Islet precursor cell (in vitro differentiated cells): ENCODE measurements around the gene FRMD3.
A peak's percentile ranks its signal among the peaks of the same experiment; 100 is the strongest.

Source experiments
- DNase-seq: peaks from one replicate; pipeline ENCODE4 v3.0.0-alpha.2; 2018

The FRMD3 gene

DNA sequence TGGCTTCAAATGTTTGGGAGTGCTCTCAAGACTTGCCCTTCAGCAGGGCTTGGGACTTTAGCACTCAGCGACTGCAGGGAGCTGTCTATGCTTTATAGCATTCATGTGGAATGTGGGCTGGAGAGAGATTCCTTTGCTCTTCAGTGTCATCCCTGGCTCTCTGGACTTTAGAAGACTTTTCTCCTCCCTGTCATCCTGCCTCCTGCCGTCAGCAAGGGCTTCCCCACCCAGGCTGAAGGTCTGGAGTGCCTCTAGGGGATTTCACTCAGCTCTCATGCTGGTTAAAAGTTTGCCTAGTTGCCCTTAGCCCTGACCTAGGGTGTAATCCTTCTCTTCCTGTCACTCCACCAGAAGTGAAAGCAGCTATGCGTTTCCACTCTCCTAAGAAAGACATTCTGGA, 210.9 kb downstream of the FRMD3 start:
- DNase-seq = peak; percentile 90

DNA sequence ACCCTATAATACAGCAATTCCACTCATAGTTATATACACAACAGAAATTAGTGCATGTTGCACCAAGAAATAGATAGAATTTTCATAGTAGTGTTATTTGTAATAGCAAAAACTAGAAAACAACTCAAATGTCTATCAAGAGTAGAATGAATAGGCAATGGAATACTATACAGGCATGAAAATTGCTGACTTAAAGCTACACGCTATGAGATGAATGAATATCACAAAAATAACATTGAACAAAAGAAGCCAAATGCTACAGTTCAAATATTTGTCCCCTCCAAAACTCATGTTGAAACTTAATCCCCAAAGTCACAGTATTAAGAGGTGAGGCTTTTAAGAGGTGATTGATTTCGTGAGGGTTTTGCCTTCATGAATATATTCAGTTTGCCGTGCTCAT, 215.1 kb downstream of the FRMD3 start:
- no peak for DNase-seq

DNA sequence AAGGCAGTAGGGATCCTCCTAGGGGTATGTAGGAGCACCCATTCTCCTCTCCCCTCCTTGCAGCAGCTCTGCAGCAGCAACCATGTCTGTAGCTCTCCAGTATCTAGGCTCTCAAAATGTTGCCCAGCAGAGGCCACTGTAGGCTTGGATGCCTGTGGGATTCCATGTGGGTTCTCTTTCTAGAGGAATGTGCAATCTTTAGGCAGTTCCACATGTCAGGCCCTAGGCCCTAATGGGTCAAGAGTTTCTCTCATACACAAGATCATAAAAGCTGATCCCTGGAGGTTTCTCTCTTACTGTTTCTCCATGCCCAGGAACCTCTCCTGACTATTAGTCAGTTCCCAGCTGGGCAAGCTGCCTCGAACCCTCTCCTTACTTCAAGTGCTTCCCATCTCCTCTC, 215.8 kb downstream of the FRMD3 start:
- DNase-seq = no peak

DNA sequence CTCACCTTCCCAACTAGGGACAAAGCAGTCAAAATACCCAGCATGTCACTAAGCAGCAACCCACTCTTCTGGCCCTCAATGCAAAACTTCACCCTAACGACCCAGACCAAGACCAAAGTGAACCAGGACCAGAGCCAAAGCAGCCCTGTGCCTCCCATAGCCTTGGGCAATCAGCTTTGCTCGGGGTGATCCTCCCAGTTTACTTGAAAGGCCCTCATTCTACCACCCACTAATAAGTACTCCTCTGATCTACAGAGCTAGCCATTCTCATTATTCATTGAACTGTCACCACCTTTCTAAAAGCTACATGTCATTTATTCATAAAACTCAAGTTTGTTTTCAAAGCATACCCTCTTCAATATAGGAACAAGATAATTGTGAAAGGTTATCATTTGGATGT, 221.0 kb downstream of the FRMD3 start:
- DNase-seq = no peak

DNA sequence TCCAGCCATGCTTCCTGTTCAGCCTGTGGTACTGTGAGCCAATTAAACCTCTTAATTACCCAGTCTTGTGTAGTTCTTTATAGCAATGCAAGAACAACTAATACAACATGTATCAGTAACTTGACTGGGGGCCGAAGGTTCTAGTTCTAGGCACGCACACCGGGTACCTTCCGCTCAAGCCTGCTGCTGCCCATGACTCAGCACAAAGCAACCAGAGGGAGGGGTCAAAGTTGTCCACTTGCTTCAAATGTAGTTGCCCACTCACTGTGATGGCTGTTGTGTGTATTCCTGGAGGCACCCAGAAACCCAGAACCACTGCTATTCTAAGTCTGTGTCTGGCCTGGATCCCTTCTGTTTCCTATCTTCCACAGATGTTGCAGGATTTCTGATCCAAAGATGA, 222.6 kb downstream of the FRMD3 start:
- DNase-seq = no peak

DNA sequence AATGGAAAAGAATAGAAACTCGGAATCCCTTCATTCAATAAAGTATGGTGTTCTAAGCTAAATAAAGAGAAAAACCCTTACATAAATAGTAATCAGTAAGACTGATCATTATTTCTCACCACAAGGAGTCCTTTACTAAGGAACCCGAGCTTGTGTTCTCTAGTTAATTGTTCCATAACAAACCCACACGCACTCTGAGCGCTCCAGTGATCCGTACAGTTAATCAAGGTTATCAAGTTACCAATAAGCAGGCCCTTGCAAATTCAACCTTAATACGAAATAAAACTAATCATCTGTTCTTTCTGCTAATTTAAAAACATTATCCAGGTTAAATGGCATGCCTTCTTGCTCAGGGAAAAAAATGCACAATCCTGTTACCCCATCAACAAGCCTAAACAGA, 224.4 kb downstream of the FRMD3 start:
- DNase-seq = no peak

DNA sequence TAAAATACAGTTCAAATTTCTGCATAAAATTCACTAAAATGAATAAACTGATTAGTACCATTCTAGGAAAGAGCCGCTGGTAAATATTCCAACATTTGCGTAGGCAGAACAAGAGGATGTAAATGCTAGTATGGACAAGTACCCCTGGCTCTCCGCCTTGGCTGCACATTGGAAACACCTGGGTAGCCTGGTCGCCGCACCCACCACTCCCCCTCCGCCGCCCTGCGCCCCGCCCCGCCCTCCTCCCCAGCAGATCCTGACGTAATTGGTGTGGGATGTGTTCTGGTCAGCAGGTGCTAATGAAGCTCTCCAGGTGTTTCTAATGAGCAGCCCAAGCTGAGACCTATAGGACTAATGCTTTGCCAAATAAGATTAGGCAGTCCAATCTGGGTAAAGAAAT, 225.7 kb downstream of the FRMD3 start:
- no peak for DNase-seq

DNA sequence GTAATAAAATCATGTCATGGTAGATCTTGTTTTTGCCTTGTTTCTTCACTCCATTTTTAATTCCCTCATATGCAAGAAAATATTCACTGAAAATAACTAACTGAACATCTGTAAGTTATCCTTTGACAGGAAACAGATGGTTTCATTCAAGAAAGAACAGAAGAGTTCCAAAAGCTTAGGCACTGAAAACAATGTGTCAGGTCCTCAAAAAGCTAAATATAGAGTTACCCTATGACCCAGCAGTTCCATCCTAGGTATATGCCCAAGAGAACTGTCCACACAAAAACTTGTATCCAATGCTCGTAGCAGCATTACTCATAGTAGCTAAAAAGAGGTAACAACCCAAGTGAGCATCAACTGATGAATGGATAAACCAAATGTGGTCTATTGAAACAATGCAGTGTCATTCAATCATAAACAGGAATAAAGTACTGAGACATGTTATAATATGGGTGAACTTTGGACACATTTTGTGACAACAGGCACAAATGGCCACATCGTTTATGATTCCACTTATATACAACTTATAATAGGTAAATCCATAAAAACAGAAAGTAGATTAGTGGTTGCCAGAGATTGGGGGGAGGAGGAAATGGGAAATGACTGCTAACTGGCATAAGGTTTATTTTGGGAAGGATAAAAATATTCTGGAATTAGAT, 231.0 kb downstream of the FRMD3 start:
- no peak for DNase-seq

DNA sequence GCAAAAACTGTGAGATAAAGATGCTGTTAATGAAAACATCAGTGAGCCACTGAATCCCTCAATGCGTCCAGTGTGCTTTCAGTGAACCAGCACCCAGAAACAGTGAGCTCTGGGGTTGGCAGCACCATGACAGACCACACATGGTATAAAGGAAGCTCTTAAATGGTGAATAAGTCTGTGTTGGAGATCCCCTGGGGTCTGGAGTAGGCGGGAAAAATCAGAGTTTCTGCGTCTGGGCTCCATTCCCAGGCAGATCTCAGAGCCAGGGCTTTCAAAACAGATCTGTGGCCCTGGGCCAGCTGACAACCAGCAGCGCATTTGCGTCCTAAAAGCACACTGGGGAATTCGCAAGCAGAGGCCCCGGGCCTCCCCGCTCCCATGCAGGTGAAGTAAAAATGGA, 233.5 kb downstream of the FRMD3 start:
- DNase-seq = no peak

DNA sequence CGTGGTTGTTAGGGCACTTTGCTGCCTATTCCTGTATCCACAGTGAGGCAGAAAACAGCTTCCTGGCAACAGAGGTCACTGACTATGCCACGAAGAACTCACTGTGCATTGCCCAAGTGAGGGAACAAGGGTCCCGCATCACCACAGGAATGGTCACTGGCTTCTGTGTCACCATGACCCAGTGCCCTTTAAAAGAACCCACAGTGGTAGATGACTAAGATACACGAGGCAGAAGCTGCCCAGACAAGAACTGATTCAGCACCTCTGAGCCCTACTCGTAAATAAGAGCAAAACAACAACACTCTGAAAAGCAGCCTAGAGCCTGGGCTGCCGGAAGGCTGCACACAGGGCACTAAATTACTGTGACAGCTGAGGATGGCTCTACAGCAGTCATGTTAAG, 238.6 kb downstream of the FRMD3 start:
- DNase-seq = peak; percentile 65

DNA sequence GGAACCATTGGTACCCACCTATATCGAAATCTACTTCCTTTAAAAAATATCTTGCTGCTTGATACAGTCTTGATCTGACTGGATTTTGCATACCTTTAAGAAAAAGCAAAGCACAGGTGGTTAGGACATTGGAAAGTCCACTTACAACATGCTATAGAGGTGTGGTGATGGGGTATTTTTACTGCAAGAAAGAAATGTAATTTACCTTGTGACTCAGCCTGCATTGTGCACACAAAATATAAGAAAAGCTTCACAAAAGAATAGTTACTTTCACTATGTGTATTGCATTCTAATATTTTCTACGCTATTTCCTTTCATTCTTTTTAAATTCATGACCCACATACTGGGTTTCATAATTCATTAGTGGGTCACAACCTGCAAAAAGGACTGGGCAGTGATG, 239.1 kb downstream of the FRMD3 start:
- no peak for DNase-seq

DNA sequence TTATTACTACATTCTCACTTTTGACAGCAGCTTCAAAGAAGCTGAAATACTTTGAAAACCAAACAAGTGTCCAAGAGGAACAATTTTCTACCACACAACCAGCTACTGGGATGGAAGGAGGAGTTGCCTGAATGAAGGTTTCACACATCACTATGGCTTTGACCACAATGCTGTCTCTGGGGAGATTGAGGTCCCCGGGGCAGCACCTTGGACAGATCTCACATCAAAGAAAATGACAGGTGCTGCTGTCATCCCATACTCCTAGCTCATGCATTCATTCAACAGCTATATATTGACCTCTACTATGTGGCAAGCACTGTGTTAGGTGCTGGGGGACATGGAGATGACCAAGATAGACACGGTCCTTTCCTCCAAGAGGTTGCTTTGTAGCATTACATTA, 242.1 kb downstream of the FRMD3 start:
- DNase-seq = no peak

DNA sequence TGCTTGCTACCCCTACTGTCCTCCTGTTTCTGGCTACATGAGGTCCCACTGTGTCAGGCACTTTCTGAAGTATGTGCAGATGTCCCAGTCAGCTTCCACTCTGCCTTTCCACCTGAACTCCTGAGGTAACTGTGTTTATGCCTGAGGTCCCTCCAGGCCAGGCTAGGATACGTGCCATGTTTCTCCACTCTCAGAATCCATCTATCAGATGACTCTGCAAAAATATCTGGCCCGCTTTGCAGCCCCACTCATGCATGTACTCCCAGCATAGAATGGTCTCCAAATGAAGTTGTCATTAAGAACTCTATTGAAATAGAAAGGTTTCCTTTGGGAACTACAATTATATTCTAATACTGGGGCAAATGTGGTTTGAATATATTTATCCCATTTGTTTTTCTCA, 243.4 kb downstream of the FRMD3 start:
- no peak for DNase-seq

DNA sequence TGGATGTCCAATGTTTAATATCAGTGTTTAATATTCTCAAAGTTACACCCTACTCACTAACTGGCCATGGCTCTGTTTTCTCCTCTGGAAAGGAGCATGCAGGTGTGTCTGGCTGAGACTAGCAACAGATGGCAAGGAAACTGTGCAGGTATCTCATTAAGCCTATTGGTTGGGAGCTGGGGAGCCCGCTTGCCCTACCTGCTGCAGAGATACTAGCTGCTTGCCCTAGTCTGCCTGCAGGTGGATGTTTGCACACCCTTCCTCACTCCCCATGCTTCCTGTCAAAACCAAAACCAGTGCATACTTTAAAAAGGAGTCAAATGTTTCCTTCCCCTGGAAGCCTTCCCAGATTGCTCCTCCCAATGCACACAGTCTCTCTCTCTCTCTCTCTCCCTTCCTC, 247.0 kb downstream of the FRMD3 start:
- no peak for DNase-seq

DNA sequence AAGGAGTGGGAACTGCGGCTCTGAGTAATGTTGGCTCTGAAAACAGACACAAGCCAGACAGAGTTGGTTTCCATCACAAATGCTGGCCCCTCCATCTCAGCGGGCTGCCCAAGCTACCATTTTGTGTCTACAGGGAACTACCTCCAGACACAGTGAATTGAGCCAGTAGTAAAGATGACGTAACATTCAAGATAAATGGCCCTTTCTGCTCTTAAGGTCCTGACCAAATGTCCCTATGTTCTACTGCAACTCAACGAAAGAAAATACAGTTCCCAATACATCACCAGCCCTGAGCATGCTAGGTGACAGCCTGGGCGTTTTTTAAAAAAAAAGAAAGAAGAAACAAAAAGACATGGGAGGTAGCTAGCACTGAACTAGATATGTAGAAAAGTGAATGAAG, 247.5 kb downstream of the FRMD3 start:
- no peak for DNase-seq

DNA sequence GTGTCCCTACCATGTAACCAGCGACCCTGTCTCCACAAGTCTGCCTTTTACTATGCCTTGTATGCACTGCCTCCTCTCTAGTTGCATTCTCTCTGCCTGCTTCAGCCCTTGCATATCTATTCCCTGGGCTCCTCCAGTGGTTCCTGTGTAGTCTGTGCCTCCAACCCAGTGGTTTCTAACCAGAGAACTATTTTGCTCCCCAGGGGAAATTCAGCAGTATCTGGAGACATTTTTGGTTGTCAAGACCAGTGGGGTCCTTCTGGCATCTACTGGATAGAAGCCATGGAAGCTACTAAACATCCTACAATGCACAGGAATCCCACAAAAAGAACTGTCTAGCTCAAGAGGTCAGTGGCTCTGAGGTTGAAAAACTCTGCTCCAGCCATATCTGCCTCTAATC, 251.2 kb downstream of the FRMD3 start:
- no peak for DNase-seq

DNA sequence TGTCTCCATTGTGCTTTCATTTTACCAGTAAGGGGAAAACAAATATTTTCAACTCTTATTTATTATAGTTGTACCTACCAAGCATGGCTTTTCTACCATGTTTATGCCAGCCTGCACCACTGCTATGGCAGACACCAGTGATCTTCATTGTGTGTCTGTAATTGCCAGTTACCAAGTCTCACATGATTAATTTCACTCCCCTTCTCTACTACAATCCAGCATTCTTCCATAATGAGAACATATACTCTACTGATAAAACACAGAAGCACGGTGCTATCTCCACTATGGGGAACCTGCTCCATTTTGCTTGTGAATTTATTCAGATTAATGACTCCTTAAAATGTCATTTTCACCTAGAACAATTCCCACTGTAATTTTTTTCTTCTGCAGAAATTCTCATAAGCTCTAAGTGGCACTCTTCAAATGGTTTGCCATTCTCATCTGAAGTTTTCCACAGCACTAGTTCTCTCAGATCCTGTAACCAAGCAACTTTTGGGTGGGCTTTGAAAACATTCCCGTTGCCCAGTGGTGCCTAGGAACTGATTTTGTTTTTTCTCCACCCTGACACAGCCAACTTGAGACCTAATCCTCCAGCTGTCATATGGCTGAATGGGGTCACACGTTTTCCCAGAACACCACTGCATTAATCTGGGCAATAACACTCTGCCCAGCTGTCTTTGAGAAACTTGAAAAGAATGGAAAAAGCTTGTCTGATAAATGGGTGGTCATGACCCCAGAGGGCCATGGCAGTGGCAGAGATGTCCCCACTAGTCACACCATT, 252.6 kb downstream of the FRMD3 start:
- DNase-seq = no peak

DNA sequence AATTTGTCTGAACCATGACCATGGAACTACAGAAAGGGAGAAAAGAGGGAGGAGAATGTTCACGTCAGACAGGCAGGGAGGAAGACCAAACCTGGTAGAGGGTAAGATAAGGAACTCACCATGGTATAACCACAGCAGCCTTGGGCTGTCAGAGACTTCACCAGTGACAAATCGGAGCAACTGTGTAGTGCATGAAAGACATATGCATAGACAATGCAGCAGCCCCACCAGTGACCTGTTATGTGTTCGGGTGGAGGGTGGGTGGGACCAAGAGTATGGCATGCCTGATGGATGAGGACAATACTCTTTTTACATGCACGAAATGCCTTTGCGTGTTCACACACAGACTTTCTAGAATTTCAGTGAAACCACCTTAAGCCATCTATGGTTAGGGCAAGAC, 253.5 kb downstream of the FRMD3 start:
- DNase-seq = no peak

DNA sequence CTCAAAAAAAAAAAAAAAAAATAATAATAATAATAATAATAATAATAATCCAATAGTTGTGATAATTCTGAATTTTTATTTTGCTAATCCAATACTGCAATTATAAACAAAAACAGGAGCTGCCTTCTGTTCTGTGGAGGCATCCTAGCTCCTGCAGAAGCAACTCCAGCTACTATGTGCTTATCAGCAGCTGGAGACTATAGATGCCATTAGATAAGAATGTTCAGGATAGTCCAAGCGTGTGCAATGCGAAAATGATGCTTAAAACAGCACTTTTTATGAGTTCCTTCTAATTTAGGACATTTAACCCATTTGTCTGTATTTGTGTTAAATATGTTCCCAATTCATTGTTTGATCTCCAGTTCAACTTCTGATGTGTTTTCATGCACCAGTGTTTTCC, 254.7 kb downstream of the FRMD3 start:
- no peak for DNase-seq

DNA sequence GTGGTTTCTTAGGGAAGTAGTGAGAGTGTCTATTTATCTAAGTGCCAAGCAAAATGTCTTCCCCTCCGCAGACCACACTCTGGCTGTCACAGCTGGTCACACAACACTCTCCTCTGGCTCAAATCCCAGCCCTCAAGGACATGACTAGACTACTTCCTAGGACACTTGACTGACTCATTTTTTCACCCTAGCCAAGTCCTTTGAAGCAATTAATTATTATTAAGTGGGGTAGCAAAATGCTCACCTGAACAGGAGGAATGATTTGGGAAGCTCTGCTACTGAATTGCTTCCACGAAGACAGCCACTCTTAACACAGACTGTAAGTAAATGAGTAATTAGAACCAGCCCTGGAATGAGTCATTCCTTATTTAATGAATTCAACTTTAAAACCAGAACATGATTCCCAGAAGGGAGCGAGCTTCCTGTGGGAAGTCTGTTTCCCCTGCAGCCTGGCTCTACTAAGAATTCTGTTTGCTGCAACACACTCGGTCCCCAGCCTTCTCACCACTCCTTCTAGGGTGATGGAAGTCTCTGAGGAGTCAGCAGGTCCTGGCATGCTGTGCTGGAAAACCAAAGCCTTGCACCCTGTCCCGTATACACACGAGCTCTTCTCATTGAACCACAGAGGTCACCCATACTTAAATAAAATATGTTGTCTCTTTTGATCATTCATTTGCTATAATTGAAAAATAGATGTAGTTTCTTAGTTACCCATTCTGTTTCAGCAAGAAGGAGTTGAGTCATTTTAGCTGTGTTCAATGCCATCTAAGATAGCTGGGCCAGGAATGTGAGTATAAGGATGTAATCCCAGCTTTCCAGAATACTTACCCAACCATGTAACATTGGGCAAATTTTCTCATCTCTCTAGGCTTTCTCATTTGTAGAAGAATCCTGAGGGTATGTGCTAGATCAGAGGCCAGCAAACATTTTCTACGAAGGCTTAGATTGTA, 256.6 kb downstream of the FRMD3 start:
- DNase-seq = peak; percentile 73

DNA sequence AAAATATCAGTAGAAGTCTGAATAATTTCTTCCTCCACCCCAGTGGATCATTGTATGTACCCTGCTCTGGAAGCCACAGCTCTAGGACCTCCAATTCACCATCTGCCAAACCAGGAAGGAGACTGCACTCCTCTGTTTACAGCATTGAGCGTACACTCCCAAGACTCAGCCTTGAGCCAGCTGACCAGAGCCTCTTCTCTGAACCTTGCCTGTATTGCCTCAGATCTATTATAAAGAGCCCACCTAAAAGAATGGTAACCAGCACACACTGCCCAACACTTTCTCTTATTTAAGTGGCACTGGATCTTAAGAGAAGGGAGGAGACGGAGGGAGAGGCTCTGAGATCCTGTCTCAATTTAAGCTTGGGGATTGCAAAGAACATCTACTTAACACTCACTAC, 257.4 kb downstream of the FRMD3 start:
- no peak for DNase-seq

DNA sequence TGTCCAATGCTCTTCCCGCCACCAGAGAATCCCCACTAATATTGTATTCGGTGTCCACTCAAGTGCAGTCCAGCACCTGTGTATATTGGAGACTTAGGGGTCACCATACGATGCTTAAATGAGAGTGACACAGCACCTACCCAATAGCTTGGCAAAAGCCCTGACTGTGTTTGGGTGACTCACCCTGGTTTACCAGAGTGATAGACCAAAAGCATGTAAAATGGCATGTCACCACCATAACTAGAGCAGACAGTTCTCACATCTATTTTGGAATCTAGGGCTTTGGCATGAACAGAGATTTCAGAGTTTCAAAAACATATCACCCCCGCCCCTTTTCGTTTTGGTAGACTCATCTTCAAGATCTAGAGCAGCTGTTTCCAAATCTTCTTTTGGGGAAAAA, 257.9 kb downstream of the FRMD3 start:
- no peak for DNase-seq

DNA sequence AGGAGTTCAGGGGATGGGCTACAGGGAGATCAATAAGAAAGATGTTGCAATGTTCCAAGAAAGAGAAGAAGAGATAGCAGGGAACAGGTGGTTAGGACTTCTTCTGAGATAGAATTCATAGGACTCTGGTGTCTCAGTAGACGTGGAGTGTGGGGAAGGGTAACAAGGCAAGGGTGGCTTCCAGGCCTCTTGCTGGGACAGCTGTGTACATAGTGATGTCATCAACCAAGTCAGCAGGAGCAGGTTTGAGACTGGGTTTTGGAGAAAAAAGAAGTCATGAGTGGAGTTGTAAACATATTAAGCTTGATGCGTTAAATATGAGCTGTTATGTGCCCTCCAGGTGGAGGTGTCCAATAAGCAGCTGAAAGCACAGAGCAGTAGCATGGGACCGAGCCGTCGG, 263.4 kb downstream of the FRMD3 start:
- DNase-seq = no peak

DNA sequence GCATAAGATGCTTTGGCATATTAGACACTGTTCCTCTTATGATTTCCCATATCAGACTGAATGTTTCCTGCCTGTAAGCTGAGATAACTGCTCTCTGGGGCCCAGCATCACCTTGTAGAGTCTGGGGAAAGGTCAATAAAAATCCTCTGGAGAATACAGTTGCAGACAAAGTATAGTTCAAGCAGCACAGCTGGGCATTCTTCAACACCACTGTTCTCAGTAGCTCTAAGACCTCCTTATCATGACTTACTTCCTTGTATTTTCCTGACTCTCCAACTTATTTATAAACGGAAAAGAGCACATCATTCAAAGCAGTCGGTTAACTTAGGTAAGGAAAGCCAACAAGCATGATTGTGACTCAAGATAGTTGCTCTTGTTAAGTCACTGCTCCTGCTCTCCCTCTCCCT, 266.5 kb downstream of the FRMD3 start:
- DNase-seq = no peak
